ENCODE data around the gene MDH2. TPM values are rescaled to one million over a fixed set of nuclear protein-coding genes. Genes with fewer than 3 reads are reported as not detected.

The MDH2 gene
- total RNA-seq: 100 to 1,000 TPM in 1 of 2 donors, 10 to 100 TPM in 1; 54.3 to 200 TPM
- polyA plus RNA-seq: 100 to 1,000 TPM in 1 of 2 donors, 10 to 100 TPM in 1; 58.3 to 113 TPM
- long read RNA-seq, donor 1, transcript MDH2-201 (9 exons, 2,209 nt): major isoform, 62 of 105 reads
- long read RNA-seq, donor 1, partial matches to known transcripts: 39 of 105 reads
- long read RNA-seq, donor 1, other reads (novel, unspliced or antisense): 0 of 105 reads
- long read RNA-seq, donor 2, transcript MDH2-201 (9 exons, 2,209 nt): major isoform, 19 of 50 reads
- long read RNA-seq, donor 2, transcript MDH2-206 (4 exons, 551 nt): minor isoform, 7 of 50 reads
- long read RNA-seq, donor 2, partial matches to known transcripts: 20 of 50 reads
- long read RNA-seq, donor 2, other reads (novel, unspliced or antisense): 0 of 50 reads
- long read RNA-seq, donor 3, transcript MDH2-201 (9 exons, 2,209 nt): major isoform, 35 of 71 reads
- long read RNA-seq, donor 3, partial matches to known transcripts: 33 of 71 reads
- long read RNA-seq, donor 3, other reads (novel, unspliced or antisense): 0 of 71 reads
- long read RNA-seq, donor 4, transcript MDH2-201 (9 exons, 2,209 nt): major isoform, 14 of 52 reads
- long read RNA-seq, donor 4, partial matches to known transcripts: 34 of 52 reads
- long read RNA-seq, donor 4, other reads (novel, unspliced or antisense): 0 of 52 reads
- long read RNA-seq, donor 5, transcript MDH2-201 (9 exons, 2,209 nt): major isoform, 56 of 113 reads
- long read RNA-seq, donor 5, partial matches to known transcripts: 49 of 113 reads
- long read RNA-seq, donor 5, other reads (novel, unspliced or antisense): 0 of 113 reads

- H3K9me3 ChIP-seq (ENCODE audit: control insufficient read depth in 4 of 4, insufficient read depth in 3 of 4, low read length in 3 of 4): no peaks in the 10 kb centered on the region
- no peaks in the 10 kb centered on the region for H3K27me3 ChIP-seq (ENCODE audit: control insufficient read depth in 3 of 3, insufficient read depth in 3 of 3, low read length in 2 of 3)
- DNase-seq: peak; percentile 95 to 96 (median 95)
- no peak for TF ChIP-seq CTCF (IDR thresholded peaks at IDR 0.05; ENCODE audit: control extremely low read depth, extremely low read depth)
- H3K4me3 ChIP-seq: peak within 1 kb of the TSS; percentile 85
- H3K4me1 ChIP-seq (ENCODE audit: control insufficient read depth in 5 of 5, insufficient read depth in 5 of 5, low read length in 5 of 5): peaks cover 0 to 10% (median 6%) of the 10 kb centered on the region in 5 donors
- 0% methylated on average over 46 to 58 of the region's 58 CpGs for WGBS, 2 donors
- H3K36me3 ChIP-seq (ENCODE audit: control insufficient read depth in 4 of 4, insufficient read depth in 4 of 4, low read length in 4 of 4): peaks cover 2 to 9% (median 7%) of the 10 kb centered on the region in 4 donors
- peak; percentile 96 for ATAC-seq (ENCODE audit: insufficient read depth, low FRiP score)
- peak within 1 kb of the TSS; percentile 97 to 98 for H3K9ac ChIP-seq (ENCODE audit: insufficient read depth in 1 of 2, low read length in 2 of 2)
- H3K27ac ChIP-seq (ENCODE audit: low read depth in 1 of 2, low read length in 1 of 2): peak within 1 kb of the TSS; percentile 92 to 97
These were observed at the start of gene MDH2, which contains the start of gene STYXL1 for GRCh38 chr7:76047811-76048667. Gene MDH2, plus strand, starts transcription at chr7:76048106. Its CDS starts 55 bp downstream, at chr7:76048161. Gene STYXL1, minus strand, starts transcription at chr7:76048000. Its CDS starts 17,477 bp downstream, at chr7:76030523.

- H3K4me3 ChIP-seq: no peak overlapping the region
- no peak for DNase-seq
- no peak overlapping the region for H3K27ac ChIP-seq (ENCODE audit: low read depth in 1 of 2, low read length in 1 of 2)
- no peak for ATAC-seq (ENCODE audit: insufficient read depth, low FRiP score)
- no peaks in the 10 kb centered on the region for H3K4me1 ChIP-seq (ENCODE audit: control insufficient read depth in 5 of 5, insufficient read depth in 5 of 5, low read length in 5 of 5)
- peaks cover 4 to 27% (median 18%) of the 10 kb centered on the region in 4 donors for H3K36me3 ChIP-seq (ENCODE audit: control insufficient read depth in 4 of 4, insufficient read depth in 4 of 4, low read length in 4 of 4)
- H3K9ac ChIP-seq (ENCODE audit: insufficient read depth in 1 of 2, low read length in 2 of 2): no peak overlapping the region
- TF ChIP-seq CTCF (IDR thresholded peaks at IDR 0.05; ENCODE audit: control extremely low read depth, extremely low read depth): no peak
- peaks cover 0 to 1% (median 0%) of the 10 kb centered on the region in 4 donors for H3K9me3 ChIP-seq (ENCODE audit: control insufficient read depth in 4 of 4, insufficient read depth in 3 of 4, low read length in 3 of 4)
- no peaks in the 10 kb centered on the region for H3K27me3 ChIP-seq (ENCODE audit: control insufficient read depth in 3 of 3, insufficient read depth in 3 of 3, low read length in 2 of 3)
- 95 to 96% methylated on average over 11 of the region's 11 CpGs for WGBS, 2 donors
These were observed 47.3 kb upstream of the MDH2 start for GRCh38 chr7:76000566-76000965.

- DNase-seq (no peak), ATAC-seq (ENCODE audit: insufficient read depth, low FRiP score) (no peak)
- peaks cover 0 to 1% (median 0%) of the 10 kb centered on the region in 4 donors for H3K9me3 ChIP-seq (ENCODE audit: control insufficient read depth in 4 of 4, insufficient read depth in 3 of 4, low read length in 3 of 4)
- no peak for TF ChIP-seq CTCF (IDR thresholded peaks at IDR 0.05; ENCODE audit: control extremely low read depth, extremely low read depth)
- H3K4me1 ChIP-seq (ENCODE audit: control insufficient read depth in 5 of 5, insufficient read depth in 5 of 5, low read length in 5 of 5): no peaks in the 10 kb centered on the region
- H3K27ac ChIP-seq (ENCODE audit: low read depth in 1 of 2, low read length in 1 of 2): no peak overlapping the region
- no peak overlapping the region for H3K4me3 ChIP-seq
- H3K36me3 ChIP-seq (ENCODE audit: control insufficient read depth in 4 of 4, insufficient read depth in 4 of 4, low read length in 4 of 4): peaks cover 4 to 27% (median 11%) of the 10 kb centered on the region in 4 donors
- H3K27me3 ChIP-seq (ENCODE audit: control insufficient read depth in 3 of 3, insufficient read depth in 3 of 3, low read length in 2 of 3): no peaks in the 10 kb centered on the region
- H3K9ac ChIP-seq (ENCODE audit: insufficient read depth in 1 of 2, low read length in 2 of 2): no peak overlapping the region
- WGBS, 2 donors: 92 to 94% methylated on average over 6 of the region's 6 CpGs
These were observed 45.8 kb upstream of the MDH2 start for GRCh38 chr7:76002139-76002538.
